NCI-H226 (cell line): ENCODE results near the gene CSF1R.
"Not testable (repeated sequence)": the region's sequence is repeated elsewhere in the genome, so short reads cannot be mapped to it uniquely, and the experiment has no call there.

ENCODE experiments used
- DNase-seq: peaks from one replicate; pipeline ENCODE4 v3.0.0-alpha.2; 2015

Gene CSF1R

GRCh38 chr5:150054569-150054968 lies 31.8 kb downstream of the CSF1R start:
- DNase-seq: no peak

- no peak for DNase-seq
Measured at GRCh38 chr5:150053713-150054392, 32.5 kb downstream of the CSF1R start.

DNA sequence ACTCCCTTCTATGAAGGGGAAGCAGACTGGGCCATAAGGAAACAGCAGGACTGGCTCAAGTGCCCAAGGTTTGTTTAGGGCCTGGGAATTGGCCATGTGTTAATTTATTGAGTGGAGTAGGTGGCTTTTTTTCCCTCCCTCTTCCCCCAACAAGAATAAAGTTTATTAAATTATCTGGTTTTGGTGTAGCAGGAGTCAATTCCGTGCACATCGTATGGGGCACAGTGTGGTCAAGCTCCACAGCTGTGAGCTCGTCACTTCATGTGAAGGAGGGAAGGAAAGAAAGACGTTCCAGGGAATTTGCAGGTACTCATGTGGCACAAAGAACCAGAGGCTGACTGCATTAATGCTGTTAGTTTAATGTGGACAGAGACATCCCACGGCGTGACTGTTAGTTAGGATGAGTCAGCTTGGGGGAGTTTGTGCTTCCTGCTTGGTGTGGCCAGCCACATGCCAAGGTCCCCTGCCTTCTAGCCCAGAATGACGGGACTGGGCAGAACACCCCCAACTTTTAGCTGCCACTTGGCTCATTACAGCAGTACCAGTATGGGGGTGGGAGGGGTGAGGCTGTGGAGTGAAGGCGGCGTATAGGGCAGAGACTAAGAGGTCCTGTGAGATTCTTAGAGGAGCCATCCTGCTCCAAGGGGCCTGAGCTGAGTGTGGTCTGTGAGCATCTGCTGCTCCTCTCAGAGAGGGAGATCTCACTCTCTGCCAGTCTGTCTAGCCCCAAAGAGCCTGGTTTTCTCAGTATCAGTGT lies 33.2 kb downstream of the CSF1R start:
- DNase-seq: peak; percentile 52

- DNase-seq: no peak
Measured at GRCh38 chr5:150052226-150052955, 34.0 kb downstream of the CSF1R start.

- DNase-seq: no peak
Measured at GRCh38 chr5:150051657-150052195, 34.6 kb downstream of the CSF1R start.

GRCh38 chr5:150050172-150050811 lies 36.1 kb downstream of the CSF1R start:
- DNase-seq: peak; percentile 42

DNA sequence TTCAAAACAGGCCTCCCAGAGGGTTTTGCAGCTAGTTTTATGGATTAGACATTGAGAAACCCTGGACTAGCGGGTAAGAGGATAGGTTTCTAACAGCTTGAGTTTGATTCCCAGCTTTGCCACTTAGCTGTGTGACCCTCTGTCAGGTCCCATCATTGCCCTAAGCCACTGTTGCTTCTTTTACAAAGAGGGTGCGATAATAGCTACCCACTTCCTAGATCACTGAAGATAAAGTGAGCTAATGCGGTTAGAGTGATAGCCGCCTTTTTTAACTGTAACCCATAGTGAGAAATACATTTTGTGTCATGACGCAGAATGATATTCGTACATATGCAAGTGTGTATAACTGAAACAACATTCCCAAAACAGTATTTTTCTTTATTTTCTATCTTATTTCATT lies 40.3 kb downstream of the CSF1R start:
- no peak for DNase-seq

GRCh38 chr5:150045549-150045948 lies 40.8 kb downstream of the CSF1R start:
- DNase-seq: no peak

DNA sequence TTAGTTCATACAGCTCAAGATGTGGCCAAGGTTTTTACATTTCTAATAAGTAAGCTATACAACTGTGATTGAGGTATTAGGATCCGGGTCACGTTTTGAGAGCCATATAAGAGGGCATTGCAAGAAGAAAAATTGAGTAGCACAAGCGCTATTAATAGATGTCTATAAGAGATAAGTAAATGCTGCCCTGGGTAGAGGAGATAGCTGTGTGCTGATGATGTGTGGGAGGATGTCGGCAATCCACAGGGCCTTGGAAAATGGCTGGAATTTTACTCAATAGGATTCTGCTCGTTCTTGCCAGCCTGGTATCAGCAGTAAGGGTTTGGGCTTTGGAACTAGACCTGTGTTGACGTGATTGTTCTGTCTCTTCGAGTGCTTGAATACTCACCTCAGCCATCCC lies 41.6 kb downstream of the CSF1R start:
- no peak for DNase-seq

- DNase-seq: peak; percentile 45
Measured at GRCh38 chr5:150044329-150044681, 42.0 kb downstream of the CSF1R start.

GRCh38 chr5:150043657-150044328 lies 42.6 kb downstream of the CSF1R start:
- peak; percentile 13 for DNase-seq

DNA sequence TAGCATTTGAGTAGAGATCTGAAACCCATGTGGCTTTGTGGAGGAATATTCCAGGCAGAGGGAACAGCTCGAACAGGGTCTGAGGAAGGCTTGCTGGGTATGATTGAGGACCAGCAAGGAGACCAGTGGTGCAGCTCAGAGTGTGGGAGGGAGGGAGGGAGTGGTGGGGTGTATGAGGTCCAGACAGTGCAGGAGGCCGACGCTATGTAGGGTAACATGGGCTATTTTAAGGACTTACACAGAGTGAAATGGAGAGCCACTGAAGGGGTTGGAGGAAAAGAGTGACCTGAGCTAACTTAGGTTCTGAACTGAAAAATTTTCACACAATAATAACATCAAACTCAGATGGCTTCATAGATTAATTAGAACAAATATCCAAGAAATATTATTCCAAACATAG lies 43.9 kb downstream of the CSF1R start:
- DNase-seq: no peak

DNA sequence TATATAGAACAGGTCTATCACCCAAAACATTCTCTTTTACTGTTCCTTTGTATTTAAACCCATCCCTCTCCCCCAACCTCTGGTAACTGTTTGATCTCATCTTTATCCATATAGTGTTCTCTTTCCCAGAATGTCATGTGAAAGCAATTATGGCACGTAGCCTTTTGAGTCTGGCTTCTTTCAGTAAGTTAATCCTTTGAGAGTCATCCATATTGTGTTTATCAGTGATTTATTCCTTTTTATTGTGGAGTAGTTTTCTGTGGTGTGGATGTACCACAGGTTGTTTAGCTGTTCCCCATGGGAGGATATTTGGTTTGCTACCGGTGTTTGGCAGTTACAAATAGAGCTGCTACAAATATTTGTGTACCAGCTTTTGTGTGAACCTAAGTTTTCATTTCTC lies 47.8 kb downstream of the CSF1R start:
- DNase-seq: no peak

DNA sequence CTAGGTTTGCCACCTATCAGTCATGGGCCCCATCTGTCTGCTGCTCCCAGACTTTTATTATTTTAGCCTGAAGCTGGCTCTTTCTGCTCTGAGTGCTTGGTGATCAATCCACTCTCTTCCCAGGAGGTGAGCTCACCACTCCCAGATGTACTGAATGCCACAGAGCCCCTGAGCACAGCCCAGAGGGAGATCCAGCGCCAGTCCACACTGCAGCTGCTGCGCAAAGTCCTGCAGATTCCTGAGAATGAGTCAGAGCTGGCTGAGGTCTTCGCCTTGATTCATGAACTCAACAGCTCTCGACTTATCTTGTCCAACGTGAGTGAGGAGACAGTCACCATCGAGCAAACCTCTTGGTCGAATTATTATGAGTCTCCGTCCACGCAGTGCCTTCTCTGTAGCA lies 49.8 kb downstream of the CSF1R start:
- peak; percentile 100 for DNase-seq

GRCh38 chr5:150035139-150035895 lies 51.0 kb downstream of the CSF1R start:
- no peak for DNase-seq

DNA sequence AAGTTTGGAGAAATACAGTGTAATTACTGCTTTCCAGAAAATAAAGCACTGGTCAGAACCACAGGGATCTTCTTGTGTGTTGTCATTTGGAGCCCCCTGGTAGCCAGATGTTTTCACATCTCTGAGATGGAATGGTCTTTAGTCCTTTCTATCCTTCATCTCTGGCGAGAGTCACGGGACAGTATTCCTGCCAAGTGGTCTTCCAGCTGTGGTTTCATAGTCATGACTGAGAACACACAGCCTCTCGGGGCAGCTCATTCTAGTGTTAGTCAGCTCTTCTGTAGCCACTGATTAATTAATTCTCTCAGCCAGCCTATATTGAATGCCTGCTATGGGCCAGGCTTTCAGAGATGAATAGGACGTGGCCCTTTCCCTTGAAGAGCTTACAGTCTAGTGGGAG lies 51.7 kb downstream of the CSF1R start:
- DNase-seq: no peak

DNA sequence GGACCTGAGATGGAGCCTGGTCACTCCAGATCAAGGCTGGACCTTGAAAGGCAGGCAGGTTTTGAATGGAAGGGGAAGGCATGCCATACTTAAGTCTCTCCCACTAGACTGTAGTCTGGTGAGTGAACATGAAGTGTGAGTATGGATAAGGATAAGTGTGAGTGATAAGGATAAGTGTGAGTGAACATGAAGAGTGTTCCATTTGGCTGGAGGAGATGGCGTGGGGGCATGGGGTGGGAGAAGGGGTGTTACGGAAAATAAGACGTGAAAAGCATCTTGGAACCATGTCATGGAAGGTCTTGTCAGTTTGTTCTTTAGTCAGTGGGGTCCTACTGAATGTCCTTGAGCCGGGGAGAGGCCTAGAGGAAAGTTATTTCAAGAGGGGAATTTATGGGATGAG lies 53.0 kb downstream of the CSF1R start:
- DNase-seq: no peak

DNA sequence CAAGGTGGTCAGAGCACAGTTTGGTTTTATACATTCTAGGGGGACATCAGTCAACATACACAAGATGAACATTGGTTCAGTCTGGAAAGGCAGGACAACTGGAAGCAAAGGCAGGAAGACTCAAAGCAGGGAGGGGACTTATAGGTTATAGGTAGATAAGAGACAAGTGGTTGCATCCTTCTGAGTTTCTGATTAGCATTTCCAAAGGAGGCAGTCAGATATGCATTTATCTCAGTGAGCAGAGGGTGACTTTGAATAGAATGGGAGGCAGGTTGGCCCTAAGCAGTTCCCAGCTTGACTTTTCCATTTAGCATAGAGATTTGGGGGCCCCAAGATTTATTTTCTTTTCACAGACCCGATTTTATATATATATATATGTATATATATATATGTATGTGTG lies 58.3 kb downstream of the CSF1R start:
- DNase-seq: not testable (repeated sequence)

DNA sequence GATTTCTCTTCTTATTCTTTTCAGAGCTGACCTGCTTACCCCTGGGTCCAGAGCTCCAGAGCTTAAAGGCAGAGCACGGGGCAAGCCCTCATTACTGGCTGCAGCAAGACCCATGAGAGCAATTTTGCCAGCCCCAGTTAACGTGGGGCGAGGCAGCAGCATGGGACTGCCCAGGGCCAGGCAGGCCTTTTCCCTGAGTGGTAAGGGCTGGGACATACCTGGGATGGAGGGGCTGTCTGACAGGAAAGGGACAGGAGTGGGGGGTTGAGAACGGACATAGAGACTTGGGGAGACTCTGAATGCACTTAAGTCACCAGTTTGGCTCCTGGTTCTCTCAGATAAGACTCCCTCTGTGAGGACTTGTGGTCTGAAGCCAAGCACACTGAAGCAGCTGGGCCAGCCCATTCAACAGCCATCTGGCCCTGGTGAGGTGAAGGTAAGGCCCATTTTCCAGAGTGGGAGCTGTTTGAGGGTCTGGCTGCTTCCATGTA lies 59.6 kb downstream of the CSF1R start:
- no peak for DNase-seq

DNA sequence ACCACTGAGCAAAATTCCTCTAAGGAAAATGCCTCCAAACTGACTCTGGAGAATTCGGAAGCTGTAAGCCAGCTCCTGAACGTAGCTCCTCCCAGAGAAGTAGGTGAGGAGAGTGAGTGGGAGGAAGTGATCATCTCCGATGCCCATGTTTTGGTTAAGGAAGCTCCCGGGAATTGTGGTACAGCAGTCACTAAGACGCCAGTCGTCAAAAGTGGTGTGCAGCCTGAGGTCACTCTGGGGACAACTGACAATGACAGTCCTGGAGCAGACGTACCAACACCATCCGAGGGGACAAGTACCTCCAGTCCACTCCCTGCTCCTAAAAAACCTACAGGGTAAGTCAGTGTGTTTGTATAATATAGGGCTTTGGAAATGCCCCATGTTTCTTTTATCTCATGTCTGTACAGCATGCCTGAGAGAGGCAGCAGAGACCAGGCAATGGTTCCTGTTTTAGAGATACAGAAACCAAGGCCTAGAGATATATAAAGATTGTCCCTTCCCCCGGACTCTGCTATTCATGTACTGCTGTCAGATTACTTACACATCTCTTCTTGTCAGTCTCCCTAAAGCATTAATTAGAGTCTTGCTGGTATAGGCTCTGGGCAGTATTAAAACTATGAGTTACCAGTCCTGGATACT lies 61.9 kb downstream of the CSF1R start:
- DNase-seq: no peak

GRCh38 chr5:150023136-150023535 lies 63.2 kb downstream of the CSF1R start:
- no peak for DNase-seq
